Endodermal cell (in vitro differentiated cells): Measurements from ENCODE around the gene PARN. TPM values are rescaled to one million over a fixed set of nuclear protein-coding genes. Genes with fewer than 3 reads are reported as not detected.

Experiments used
- DNase-seq: peaks from one replicate; pipeline ENCODE4 v3.0.0-alpha.2; 2017
- H3K27ac ChIP-seq: 2 replicates; pipeline ENCODE4 v1.5.1; 2013; ENCODE audit warnings: mild to moderate bottlenecking, low read depth, low read length, moderate library complexity
- H3K27me3 ChIP-seq: 2 replicates; pipeline ENCODE4 v1.6.1; 2013; ENCODE audit warnings: mild to moderate bottlenecking, low read length, moderate library complexity; ENCODE audit not compliant: insufficient read depth, control insufficient read depth, poor library complexity, severe bottlenecking
- H3K36me3 ChIP-seq: 2 replicates; pipeline ENCODE4 v1.7.0; 2013; ENCODE audit warnings: mild to moderate bottlenecking, low read length, moderate library complexity; ENCODE audit not compliant: control insufficient read depth, insufficient read depth
- H3K4me1 ChIP-seq: one replicate; pipeline ENCODE4 v1.7.0; 2013; ENCODE audit warnings: low read length; ENCODE audit not compliant: control insufficient read depth, insufficient read depth
- H3K4me3 ChIP-seq: 2 replicates; pipeline ENCODE4 v1.5.1; 2013; ENCODE audit warnings: mild to moderate bottlenecking, low read length, moderate library complexity
- H3K9ac ChIP-seq: 2 replicates; pipeline ENCODE4 v1.6.1; 2013; ENCODE audit warnings: mild to moderate bottlenecking, low read length, moderate library complexity; ENCODE audit not compliant: poor library complexity, severe bottlenecking; ENCODE audit errors: extremely low read depth
- H3K9me3 ChIP-seq: 2 replicates; pipeline ENCODE4 v1.6.1; 2013; ENCODE audit warnings: mild to moderate bottlenecking, low read length, moderate library complexity; ENCODE audit not compliant: control insufficient read depth
- H3K27ac Mint-ChIP-seq: 2 replicates; pipeline ENCODE4 v1.8.0; 2020; ENCODE audit warnings: mixed read lengths
- H3K27me3 Mint-ChIP-seq: 2 replicates; pipeline ENCODE4 v1.8.0; 2021; ENCODE audit warnings: mild to moderate bottlenecking, mixed read lengths; ENCODE audit not compliant: insufficient read depth
- H3K36me3 Mint-ChIP-seq: 2 replicates; pipeline ENCODE4 v1.8.0; 2020; ENCODE audit warnings: low read depth, mixed read lengths
- H3K4me1 Mint-ChIP-seq: 2 replicates; pipeline ENCODE4 v1.8.0; 2020; ENCODE audit warnings: mixed read lengths
- H3K4me3 Mint-ChIP-seq: 2 replicates; pipeline ENCODE4 v1.8.0; 2020; ENCODE audit warnings: mild to moderate bottlenecking, moderate library complexity, mixed read lengths
- H3K9me3 Mint-ChIP-seq: 2 replicates; pipeline ENCODE4 v1.8.0; 2020; ENCODE audit warnings: mild to moderate bottlenecking, mixed read lengths
- WGBS, 2 experiments: methylation state at CpG; one replicate each; pipeline versions ENCODE4 v1.1.5 to v1.1.7; 2013; ENCODE audit warnings: missing lambda C conversion rate in 2 of 2, mixed read lengths in 1 of 2; ENCODE audit not compliant: insufficient coverage in 1 of 2, insufficient read length in 1 of 2; 5-methylcytosine and 5-hydroxymethylcytosine counted together
- total RNA-seq, 2 donors: library from RNA; stranded (reverse); fragmentation: NEBNext Ultra II Directional in 1 of 2; extraction: Animal tissue kit (Norgen Biotek cat#: 25700) in 1 of 2; gene quantifications; 2 replicates in 1 of 2; 3 replicates in 1 of 2; pipeline ENCODE4 v1.2.1, GENCODE V29; 2021
- TF ChIP-seq, protein P1 (sequence below): fragments of 200-600 bp; sonication (generic); conservative IDR thresholded peaks from 2 replicates; pipeline ENCODE4 v1.5.0; 2021; ENCODE audit warnings: antibody characterized with exemption, mild to moderate bottlenecking

Gene PARN
- total RNA-seq, 2 donors from 2014 or later, result 43.7 to 45.7 TPM

DNA sequence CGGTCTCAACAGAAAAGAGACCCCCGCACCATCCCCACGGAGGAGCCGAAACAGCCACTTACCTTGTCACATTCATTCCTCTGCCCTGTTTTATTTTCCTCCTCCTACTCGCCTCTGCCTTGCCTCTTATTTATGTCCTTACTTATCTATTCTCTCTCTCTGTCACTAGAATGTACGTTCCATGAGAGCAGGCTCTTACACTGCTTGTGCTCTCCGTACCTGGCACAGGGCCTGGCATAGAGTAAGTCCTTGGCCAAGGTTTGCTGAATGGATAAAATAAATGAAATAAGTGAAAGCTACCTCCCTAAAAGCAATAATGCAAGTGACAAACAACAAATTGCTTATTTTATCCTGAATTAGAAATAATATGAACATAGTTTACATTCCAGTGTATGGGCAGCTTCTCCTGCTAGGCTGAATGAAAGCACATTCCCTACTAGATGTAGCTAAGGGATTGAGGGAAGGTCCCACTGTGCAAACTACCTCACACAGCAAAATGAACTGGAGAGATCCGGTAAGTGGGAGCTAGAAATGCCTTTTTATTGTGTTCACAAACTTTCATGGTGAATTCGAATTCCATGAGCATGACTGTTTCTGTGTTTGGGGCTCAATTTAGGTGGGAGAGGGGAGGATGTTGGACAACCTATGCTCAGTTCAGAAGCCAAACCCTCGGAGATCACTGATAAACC, 173.1 kb downstream of the PARN start:
- Mint-ChIP-seq H3K27me3 (no peaks in the 10 kb centered on the region), H3K4me1 (peaks cover 9% of the 10 kb centered on the region), H3K27ac (no peak overlapping the region), H3K4me3 (no peak overlapping the region), H3K36me3 (peaks cover 2% of the 10 kb centered on the region), H3K9me3 (no peaks in the 10 kb centered on the region)
- no peaks in the 10 kb centered on the region for H3K4me1 ChIP-seq
- H3K27ac ChIP-seq, result no peak overlapping the region
- H3K9ac ChIP-seq, result no peak overlapping the region
- 89 to 92% methylated on average over 6 to 10 of the region's 10 CpGs for WGBS, 2 experiments
- H3K36me3 ChIP-seq, result peaks cover 9% of the 10 kb centered on the region
- no peak for DNase-seq
- H3K9me3 ChIP-seq, result no peaks in the 10 kb centered on the region
- TF ChIP-seq, protein P1, sequence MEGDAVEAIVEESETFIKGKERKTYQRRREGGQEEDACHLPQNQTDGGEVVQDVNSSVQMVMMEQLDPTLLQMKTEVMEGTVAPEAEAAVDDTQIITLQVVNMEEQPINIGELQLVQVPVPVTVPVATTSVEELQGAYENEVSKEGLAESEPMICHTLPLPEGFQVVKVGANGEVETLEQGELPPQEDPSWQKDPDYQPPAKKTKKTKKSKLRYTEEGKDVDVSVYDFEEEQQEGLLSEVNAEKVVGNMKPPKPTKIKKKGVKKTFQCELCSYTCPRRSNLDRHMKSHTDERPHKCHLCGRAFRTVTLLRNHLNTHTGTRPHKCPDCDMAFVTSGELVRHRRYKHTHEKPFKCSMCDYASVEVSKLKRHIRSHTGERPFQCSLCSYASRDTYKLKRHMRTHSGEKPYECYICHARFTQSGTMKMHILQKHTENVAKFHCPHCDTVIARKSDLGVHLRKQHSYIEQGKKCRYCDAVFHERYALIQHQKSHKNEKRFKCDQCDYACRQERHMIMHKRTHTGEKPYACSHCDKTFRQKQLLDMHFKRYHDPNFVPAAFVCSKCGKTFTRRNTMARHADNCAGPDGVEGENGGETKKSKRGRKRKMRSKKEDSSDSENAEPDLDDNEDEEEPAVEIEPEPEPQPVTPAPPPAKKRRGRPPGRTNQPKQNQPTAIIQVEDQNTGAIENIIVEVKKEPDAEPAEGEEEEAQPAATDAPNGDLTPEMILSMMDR, result no peak
- no peaks in the 10 kb centered on the region for H3K27me3 ChIP-seq
- H3K4me3 ChIP-seq, result no peak overlapping the region

DNA sequence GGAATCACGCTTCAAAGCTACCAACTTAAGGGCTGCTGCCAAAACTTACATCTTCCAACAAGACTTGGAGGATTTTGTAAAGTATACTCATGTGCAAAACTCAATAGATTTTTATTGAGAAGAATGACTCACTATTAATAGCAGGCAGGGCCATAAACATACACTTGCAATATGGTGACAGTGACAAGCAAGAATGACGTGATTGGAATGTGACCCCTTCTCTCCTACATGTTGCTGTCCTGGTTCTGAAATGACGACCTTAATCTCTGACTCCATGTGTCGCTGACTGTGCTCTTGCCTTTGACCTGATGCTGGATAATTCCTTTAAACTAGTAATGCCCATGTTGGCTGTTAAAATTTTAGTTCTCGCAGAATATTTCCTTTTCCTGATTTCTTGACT, 174.5 kb downstream of the PARN start:
- Histone ChIP-seq H3K4me3 (no peak overlapping the region), H3K4me1 (no peaks in the 10 kb centered on the region), H3K9me3 (no peaks in the 10 kb centered on the region), H3K9ac (no peak overlapping the region), H3K36me3 (no peaks in the 10 kb centered on the region), H3K27ac (no peak overlapping the region), H3K27me3 (no peaks in the 10 kb centered on the region)
- H3K27me3 Mint-ChIP-seq, result no peaks in the 10 kb centered on the region
- TF ChIP-seq, protein P1, result no peak
- no peaks in the 10 kb centered on the region for H3K36me3 Mint-ChIP-seq
- WGBS, 2 experiments, result 93 to 94% methylated on average over 5 of the region's 5 CpGs
- no peaks in the 10 kb centered on the region for H3K9me3 Mint-ChIP-seq
- no peak for DNase-seq
- H3K4me1 Mint-ChIP-seq, result peaks cover 9% of the 10 kb centered on the region
- H3K4me3 Mint-ChIP-seq, result no peak overlapping the region
- H3K27ac Mint-ChIP-seq, result no peak overlapping the region

DNA sequence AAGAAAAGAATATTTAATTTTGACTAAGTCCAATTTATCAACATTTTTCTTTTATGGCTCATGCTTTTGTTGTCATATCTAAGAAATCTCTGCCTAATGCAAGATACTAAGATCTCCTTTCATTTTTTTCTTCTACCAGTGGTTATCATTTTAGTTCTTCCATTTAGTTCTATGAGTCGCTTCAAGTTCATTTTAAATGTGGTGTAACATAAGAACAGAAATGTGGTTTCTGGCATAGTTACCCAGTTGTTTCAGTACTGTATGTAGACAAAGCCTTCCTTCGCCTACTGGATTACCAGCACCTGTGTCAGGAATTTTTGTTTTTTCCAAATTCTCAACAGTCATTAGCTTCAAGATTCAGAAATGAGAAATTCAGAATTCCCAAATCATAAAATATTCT, 175.7 kb downstream of the PARN start:
- no peak overlapping the region for H3K4me3 ChIP-seq
- 98 to 100% methylated on average over 1 to 2 of the region's 2 CpGs for WGBS, 2 experiments
- no peak overlapping the region for H3K27ac Mint-ChIP-seq

More for the DNA sequence above, 175.7 kb downstream of the PARN start:
- DNase-seq, result no peak
- Mint-ChIP-seq H3K4me1 (peaks cover 9% of the 10 kb centered on the region), H3K36me3 (no peaks in the 10 kb centered on the region), H3K4me3 (no peak overlapping the region), H3K9me3 (no peaks in the 10 kb centered on the region), H3K27me3 (no peaks in the 10 kb centered on the region)
- H3K4me1 ChIP-seq, result no peaks in the 10 kb centered on the region
- H3K27ac ChIP-seq, result no peak overlapping the region
- TF ChIP-seq, protein P1, result no peak
- H3K36me3 ChIP-seq, result no peaks in the 10 kb centered on the region
- H3K9me3 ChIP-seq, result no peaks in the 10 kb centered on the region
- H3K27me3 ChIP-seq, result no peaks in the 10 kb centered on the region
- no peak overlapping the region for H3K9ac ChIP-seq
